Small intestine (tissue), 7 donors: ENCODE results near the gene PCNX1. TPM values are rescaled to one million over a fixed set of nuclear protein-coding genes. Genes with fewer than 3 reads are reported as not detected.
A peak's percentile ranks its signal among the peaks of the same experiment; 100 is the strongest.

Experiments
- DNase-seq, 2 donors: peaks; one replicate each; pipeline versions ENCODE4 v3.0.0 to v3.0.0-alpha.2; 2013
- FAIRE-seq: peaks from 2 replicates; lab custom pipeline; 2012; peaks lifted over from hg19 to GRCh38; lab: Jason Lieb, UNC
- H3K27ac ChIP-seq, 3 donors: one replicate each; pipeline ENCODE4 v1.5.1; 2013; ENCODE audit warnings: low read length in 2 of 3, mild to moderate bottlenecking in 2 of 3, control low read depth in 1 of 3, inconsistent platforms in 1 of 3, low read depth in 1 of 3, moderate library complexity in 1 of 3
- H3K27me3 ChIP-seq, 3 donors: one replicate each; pipeline ENCODE4 v1.6.1; 2013; ENCODE audit warnings: low read length in 3 of 3, inconsistent platforms in 1 of 3; ENCODE audit not compliant: control insufficient read depth in 3 of 3, insufficient read depth in 3 of 3
- H3K36me3 ChIP-seq, 3 donors: one replicate each; pipeline ENCODE4 v1.6.1; 2013; ENCODE audit warnings: low read length in 3 of 3, inconsistent platforms in 1 of 3, low read depth in 1 of 3, mild to moderate bottlenecking in 1 of 3, moderate library complexity in 1 of 3; ENCODE audit not compliant: control insufficient read depth in 3 of 3, insufficient read depth in 2 of 3
- H3K4me1 ChIP-seq, 3 donors: one replicate each; pipeline ENCODE4 v1.6.1; 2013; ENCODE audit warnings: low read length in 2 of 3, inconsistent platforms in 1 of 3, low read depth in 1 of 3, mild to moderate bottlenecking in 1 of 3, moderate library complexity in 1 of 3; ENCODE audit not compliant: control insufficient read depth in 3 of 3, insufficient read depth in 2 of 3
- H3K4me3 ChIP-seq, 3 donors: one replicate each; pipeline ENCODE4 v1.5.1; 2013; ENCODE audit warnings: low read length in 3 of 3, control low read depth in 1 of 3, inconsistent platforms in 1 of 3, low read depth in 1 of 3, mild to moderate bottlenecking in 1 of 3, moderate library complexity in 1 of 3
- H3K9me3 ChIP-seq, 2 donors: one replicate each; pipeline ENCODE4 v1.6.1; 2013; ENCODE audit warnings: low read depth in 1 of 2, low read length in 1 of 2; ENCODE audit not compliant: control insufficient read depth in 2 of 2, insufficient read depth in 1 of 2
- WGBS, 3 donors: extraction: QIAGEN DNeasy Blood & Tissue Kit; methylation state at CpG; one replicate each; pipeline ENCODE4 v1.1.7; 2013; 5-methylcytosine and 5-hydroxymethylcytosine counted together
- polyA plus RNA-seq, 4 donors: library from polyadenylated mRNA; stranded (reverse) in 3 of 4; unstranded in 1 of 4; fragments of 200-250 nt in 3 of 4; fragments of 120-200 nt in 1 of 4; gene quantifications; one replicate each; pipeline versions ENCODE4 v1.2.1 to v1.2.3, GENCODE V29; 2013
- donor health status: healthy with polysubstance abuse.
- donor health status: control.
- donor health status: control.
- donor health status: Bipolar disorder and iron deficiency.
- donor health status: healthy.

The PCNX1 gene
- polyA plus RNA-seq, 4 donors: 4.7 to 49.4 (median 6.5) TPM

- no peak for DNase-seq
- H3K9me3 ChIP-seq: peaks cover 0 to 15% of the 10 kb centered on the region in 2 donors
- H3K27ac ChIP-seq: no peak overlapping the region
- H3K36me3 ChIP-seq: peaks cover 2 to 27% (median 22%) of the 10 kb centered on the region in 3 donors
- FAIRE-seq: no peak
- H3K4me1 ChIP-seq: no peaks in the 10 kb centered on the region
- no peaks in the 10 kb centered on the region for H3K27me3 ChIP-seq
- no peak overlapping the region for H3K4me3 ChIP-seq
- WGBS, 3 donors: 97 to 100% (median 100%) methylated on average over 1 of the region's 1 CpG
Measured at GRCh38 chr14:71076462-71077092, 169.3 kb downstream of the PCNX1 start.

DNA sequence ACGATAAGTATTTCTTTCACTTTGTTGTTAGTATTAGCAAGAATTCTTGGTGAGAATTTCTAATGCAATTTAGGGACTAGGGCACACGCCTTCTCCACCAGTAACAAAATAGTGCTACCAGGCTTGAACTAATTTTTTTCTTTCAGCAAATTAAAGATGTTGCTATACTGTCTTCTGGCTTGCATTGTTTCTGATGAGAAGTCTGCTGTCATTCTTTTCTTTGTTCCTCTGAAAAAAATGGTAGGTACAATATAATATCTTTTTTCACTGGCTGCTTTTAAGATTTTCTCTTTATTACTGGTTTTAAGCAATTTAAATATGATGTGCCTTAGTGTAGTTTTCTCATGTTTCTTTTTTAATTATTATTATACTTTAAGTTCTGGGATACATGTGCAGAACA, 171.2 kb downstream of the PCNX1 start:
- no peak overlapping the region for H3K27ac ChIP-seq
- H3K4me3 ChIP-seq: no peak overlapping the region
- DNase-seq (no peak), FAIRE-seq (no peak)
- H3K36me3 ChIP-seq: peaks cover 2 to 26% (median 18%) of the 10 kb centered on the region in 3 donors
- H3K4me1 ChIP-seq: no peaks in the 10 kb centered on the region
- 96 to 100% (median 99%) methylated on average over 2 of the region's 2 CpGs for WGBS, 3 donors
- peaks cover 0 to 15% of the 10 kb centered on the region in 2 donors for H3K9me3 ChIP-seq
- H3K27me3 ChIP-seq: no peaks in the 10 kb centered on the region

DNA sequence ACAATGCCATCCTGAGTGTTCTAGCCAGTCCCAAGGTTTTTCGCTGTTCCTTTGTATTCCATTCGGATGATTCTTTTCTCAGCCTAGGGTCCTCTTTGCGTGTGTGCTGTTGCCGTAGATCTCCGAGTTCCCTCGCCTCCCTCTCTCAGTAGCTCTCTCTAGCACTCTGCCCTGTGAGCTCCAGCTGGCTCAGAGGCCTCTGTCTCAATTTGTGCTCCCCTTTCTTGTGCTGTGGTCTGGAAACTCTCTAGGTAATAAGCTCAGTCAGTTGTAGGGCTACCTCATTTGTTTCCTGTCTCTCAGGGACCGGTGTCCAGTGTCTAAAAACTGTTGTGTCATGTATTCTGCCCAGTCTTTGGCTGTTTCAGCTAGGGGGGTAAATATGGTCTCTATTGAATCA, 179.3 kb downstream of the PCNX1 start:
- no peaks in the 10 kb centered on the region for H3K27me3 ChIP-seq
- no peaks in the 10 kb centered on the region for H3K4me1 ChIP-seq
- FAIRE-seq (no peak), DNase-seq (no peak)
- H3K4me3 ChIP-seq: no peak overlapping the region
- H3K27ac ChIP-seq: no peak overlapping the region
- peaks cover 4 to 21% (median 15%) of the 10 kb centered on the region in 3 donors for H3K36me3 ChIP-seq
- 93 to 97% (median 96%) methylated on average over 7 of the region's 7 CpGs for WGBS, 3 donors
- no peaks in the 10 kb centered on the region for H3K9me3 ChIP-seq

GRCh38 chr14:71089971-71090370, 182.7 kb downstream of the PCNX1 start:
- Histone ChIP-seq H3K9me3 (no peaks in the 10 kb centered on the region), H3K27me3 (no peaks in the 10 kb centered on the region), H3K27ac (no peak overlapping the region), H3K36me3 (peaks cover 4 to 20% (median 15%) of the 10 kb centered on the region in 3 donors), H3K4me3 (no peak overlapping the region), H3K4me1 (no peaks in the 10 kb centered on the region)
- no peak for DNase-seq
- FAIRE-seq: no peak

DNA sequence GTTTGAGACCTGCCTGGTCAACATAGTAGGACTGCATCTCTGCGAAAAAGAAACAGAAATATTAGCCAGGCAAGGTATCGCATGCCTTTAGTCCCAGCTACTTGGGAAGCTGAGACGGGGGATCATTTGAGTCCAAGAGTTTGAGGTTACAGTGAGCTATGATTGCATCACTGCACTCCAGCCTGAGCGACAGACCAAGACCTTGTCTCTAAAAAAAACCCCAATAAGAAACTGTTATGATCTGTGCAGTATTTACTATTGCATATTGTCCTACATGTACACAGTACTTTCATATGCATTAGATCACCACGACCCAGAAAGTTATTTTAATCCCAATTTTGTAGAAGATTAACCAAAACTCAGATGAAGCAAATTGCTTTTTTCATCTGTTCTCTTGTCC, 187.5 kb downstream of the PCNX1 start:
- Histone ChIP-seq H3K27me3 (no peaks in the 10 kb centered on the region), H3K27ac (no peak overlapping the region), H3K4me3 (no peak overlapping the region), H3K4me1 (no peaks in the 10 kb centered on the region), H3K36me3 (peaks cover 0 to 8% (median 7%) of the 10 kb centered on the region in 3 donors), H3K9me3 (peaks cover 0 to 3% of the 10 kb centered on the region in 2 donors)
- FAIRE-seq (no peak), DNase-seq (no peak)
- WGBS, 3 donors: 88 to 91% (median 91%) methylated on average over 5 of the region's 5 CpGs

- WGBS, 3 donors: 96 to 98% (median 96%) methylated on average over 5 of the region's 5 CpGs
- no peak for FAIRE-seq
- peaks cover 0 to 3% of the 10 kb centered on the region in 2 donors for H3K9me3 ChIP-seq
- no peaks in the 10 kb centered on the region for H3K4me1 ChIP-seq
- no peaks in the 10 kb centered on the region for H3K27me3 ChIP-seq
- peaks cover under 1 to 8% (median 3%) of the 10 kb centered on the region in 3 donors for H3K36me3 ChIP-seq
- no peak overlapping the region for H3K27ac ChIP-seq
- no peak overlapping the region for H3K4me3 ChIP-seq
- no peak for DNase-seq
Measured at GRCh38 chr14:71096947-71097346, 189.7 kb downstream of the PCNX1 start.

- H3K4me1 ChIP-seq: no peaks in the 10 kb centered on the region
- no peak overlapping the region for H3K27ac ChIP-seq
- WGBS, 3 donors: 63 to 65% (median 63%) methylated on average over 3 of the region's 3 CpGs
- DNase-seq (peak; percentile 75), FAIRE-seq (peak; percentile 62)
- no peaks in the 10 kb centered on the region for H3K9me3 ChIP-seq
- peaks cover 8 to 30% (median 18%) of the 10 kb centered on the region in 3 donors for H3K36me3 ChIP-seq
- H3K27me3 ChIP-seq: no peaks in the 10 kb centered on the region
- H3K4me3 ChIP-seq: no peak overlapping the region
Measured at GRCh38 chr14:71103662-71104484, 196.6 kb downstream of the PCNX1 start.

GRCh38 chr14:71105177-71105576, 197.9 kb downstream of the PCNX1 start:
- Histone ChIP-seq H3K4me1 (no peaks in the 10 kb centered on the region), H3K4me3 (no peak overlapping the region), H3K27ac (no peak overlapping the region), H3K36me3 (peaks cover 8 to 35% (median 21%) of the 10 kb centered on the region in 3 donors), H3K9me3 (no peaks in the 10 kb centered on the region), H3K27me3 (no peaks in the 10 kb centered on the region)
- FAIRE-seq (no peak), DNase-seq (no peak)
- 65 to 74% (median 69%) methylated on average over 2 of the region's 2 CpGs for WGBS, 3 donors
